Measurements from ENCODE around the gene POFUT1. TPM values are rescaled to one million over a fixed set of nuclear protein-coding genes. Genes with fewer than 3 reads are reported as not detected.

The POFUT1 gene
- total and polyA plus RNA-seq, 2 experiments from 2014 or later, result 9.3 to 34.0 TPM

- H4K20me1 ChIP-seq (replicated peaks; ENCODE audit: insufficient read depth), result peaks cover 33% of the 10 kb centered on the region
- H3K79me2 ChIP-seq (replicated peaks; ENCODE audit: insufficient read depth), result peaks cover 30% of the 10 kb centered on the region
- DNase-seq (ENCODE audit: low spot score), result no peak
- Mint-ChIP-seq H3K9me3 (no peaks in the 10 kb centered on the region), H3K27ac (no peak overlapping the region), H3K27me3 (ENCODE audit: insufficient read depth, low read depth, poor library complexity) (no peaks in the 10 kb centered on the region), H3K36me3 (ENCODE audit: low read depth) (peaks cover 55% of the 10 kb centered on the region), H3K4me1 (no peaks in the 10 kb centered on the region; the same call in 2 of the 3 replicates), H3K4me3 (no peak overlapping the region)
- no peaks in the 10 kb centered on the region for H3K27me3 ChIP-seq (ENCODE audit: insufficient read depth)
- no peaks in the 10 kb centered on the region for H3K9me2 ChIP-seq (ENCODE audit: insufficient read depth)
- TF ChIP-seq EZH2phosphoT487 (IDR thresholded peaks at IDR 0.05; ENCODE audit: unreplicated experiment) (no peak), POLR2AphosphoS5 (IDR thresholded peaks at IDR 0.05; ENCODE audit: low read depth) (no peak), NANOG (IDR thresholded peaks at IDR 0.05; ENCODE audit: borderline replicate concordance) (no peak), ZNF331 (CRISPR knock-in tag; IDR thresholded peaks at IDR 0.05; ENCODE audit: low read depth) (no peak), ZNF462 (CRISPR knock-in tag; IDR thresholded peaks at IDR 0.05) (no peak), ETS1 (IDR thresholded peaks at IDR 0.05) (no peak), CREB1 (CRISPR knock-in tag; IDR thresholded peaks at IDR 0.05; ENCODE audit: low read depth) (no peak), JUNB (IDR thresholded peaks at IDR 0.05; ENCODE audit: unreplicated experiment) (no peak), ZNF114 (CRISPR knock-in tag; IDR thresholded peaks at IDR 0.05) (no peak), REST (IDR thresholded peaks at IDR 0.05; ENCODE audit: unreplicated experiment) (no peak)
- H3K4me2 ChIP-seq, result no peak overlapping the region
- no peak overlapping the region for H2AFZ ChIP-seq
- no peaks in the 10 kb centered on the region for H3K4me1 ChIP-seq (ENCODE audit: insufficient read depth)
- ATAC-seq, result no peak
- no peak overlapping the region for H3K4me3 ChIP-seq
- H3F3A ChIP-seq (replicated peaks; ENCODE audit: low read depth), result peaks cover 30% of the 10 kb centered on the region
- H3K36me3 ChIP-seq (ENCODE audit: insufficient read depth), result peaks cover 67% of the 10 kb centered on the region
- H3K27ac ChIP-seq (ENCODE audit: low read depth), result no peak overlapping the region
These were observed 6.2 kb downstream of the POFUT1 start for GRCh38 chr20:32213870-32214269.

Data from GM23338 (cell line).